T1000 (cell line): Measurements from ENCODE around the gene CXorf58.
"Not testable (repeated sequence)": the region's sequence is repeated elsewhere in the genome, so short reads cannot be mapped to it uniquely, and the experiment has no call there.

Source experiments
- DNase-seq: peaks from one replicate; lab custom pipeline; 2025; ENCODE audit warnings: mixed read lengths; lab: John Stamatoyannopoulos, UW

CXorf58 gene, protein sequence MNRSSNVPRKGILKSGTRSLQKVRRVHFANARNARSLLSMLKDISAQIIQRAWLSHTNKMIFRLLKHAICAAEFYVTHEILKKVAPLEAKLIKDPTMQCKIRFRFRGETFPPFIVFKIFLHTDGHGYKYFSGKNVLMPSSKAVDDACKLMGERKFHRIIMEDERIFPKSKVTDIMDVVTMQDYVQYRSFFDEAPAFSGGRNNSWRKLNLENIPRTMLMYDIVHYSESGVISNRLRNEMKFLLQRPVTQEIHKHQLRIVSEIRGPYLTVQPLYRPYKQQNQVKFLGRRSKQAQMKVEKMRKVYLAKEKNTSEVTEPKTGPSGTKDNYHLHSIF

DNA sequence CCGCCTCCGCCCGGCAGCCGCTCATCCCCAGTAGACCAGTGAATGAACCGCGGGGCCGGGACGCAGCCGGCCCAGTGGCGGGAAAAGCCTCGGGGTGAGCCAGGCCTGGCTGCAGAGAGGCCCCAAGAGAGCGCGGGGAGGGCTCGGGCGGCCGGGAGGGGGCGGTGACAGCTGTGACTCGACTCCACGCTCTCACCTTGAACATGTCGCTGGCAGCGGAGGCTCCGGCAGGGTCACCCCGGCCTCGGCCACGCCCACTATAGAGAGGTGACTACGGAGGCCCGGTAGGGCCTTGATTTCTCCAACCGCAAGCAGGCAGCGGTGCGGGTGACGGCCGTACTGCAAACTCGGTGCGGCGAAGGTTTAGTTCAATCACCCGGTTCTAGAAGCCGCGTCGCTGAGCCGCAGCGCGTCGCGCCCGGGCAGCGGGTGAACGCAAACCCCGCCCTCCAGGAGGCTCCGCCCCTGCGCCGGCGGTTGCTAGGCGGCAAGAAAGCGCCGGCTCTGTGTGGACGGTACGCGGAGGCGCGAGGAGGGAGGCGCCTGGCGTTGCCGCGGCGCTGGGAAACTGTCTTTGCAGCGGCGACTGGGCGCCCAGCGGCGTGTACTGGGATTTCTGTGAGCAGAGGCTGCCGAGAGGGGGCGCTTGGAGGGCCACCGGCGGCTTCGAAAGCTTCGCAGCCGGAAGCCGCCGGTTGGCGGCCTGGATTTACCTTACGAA, at the start of gene CXorf58, which contains the start of gene APOO:
Gene CXorf58 (plus strand): TSS at position 509 of the 721 bp plus-strand sequence. CDS start 2,297 bp downstream, outside the sequence.
Gene APOO (minus strand): TSS at position 441 of the 721 bp plus-strand sequence. CDS start 236 bp downstream, at position 205.
- DNase-seq, result peak; percentile 77

DNA sequence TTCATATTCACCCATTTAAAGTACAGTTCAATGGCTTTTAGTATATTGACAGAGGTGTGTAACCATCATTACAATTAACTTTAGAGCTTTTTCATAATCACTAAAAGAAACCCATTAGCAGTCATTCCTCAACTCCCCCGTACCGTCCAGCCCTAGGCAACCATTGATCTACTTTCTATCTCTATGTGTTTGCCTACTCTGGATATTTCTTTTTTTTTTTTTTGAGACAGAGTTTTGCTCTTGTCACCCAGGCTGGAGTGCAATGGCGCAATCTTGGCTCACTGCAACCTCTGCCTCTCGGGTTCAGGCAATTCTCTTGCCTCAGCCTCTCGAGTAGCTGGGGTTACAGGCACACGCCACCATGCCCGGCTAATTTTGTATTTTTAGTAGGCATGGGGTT, 48.6 kb upstream of the CXorf58 start:
- not testable (repeated sequence) for DNase-seq

DNA sequence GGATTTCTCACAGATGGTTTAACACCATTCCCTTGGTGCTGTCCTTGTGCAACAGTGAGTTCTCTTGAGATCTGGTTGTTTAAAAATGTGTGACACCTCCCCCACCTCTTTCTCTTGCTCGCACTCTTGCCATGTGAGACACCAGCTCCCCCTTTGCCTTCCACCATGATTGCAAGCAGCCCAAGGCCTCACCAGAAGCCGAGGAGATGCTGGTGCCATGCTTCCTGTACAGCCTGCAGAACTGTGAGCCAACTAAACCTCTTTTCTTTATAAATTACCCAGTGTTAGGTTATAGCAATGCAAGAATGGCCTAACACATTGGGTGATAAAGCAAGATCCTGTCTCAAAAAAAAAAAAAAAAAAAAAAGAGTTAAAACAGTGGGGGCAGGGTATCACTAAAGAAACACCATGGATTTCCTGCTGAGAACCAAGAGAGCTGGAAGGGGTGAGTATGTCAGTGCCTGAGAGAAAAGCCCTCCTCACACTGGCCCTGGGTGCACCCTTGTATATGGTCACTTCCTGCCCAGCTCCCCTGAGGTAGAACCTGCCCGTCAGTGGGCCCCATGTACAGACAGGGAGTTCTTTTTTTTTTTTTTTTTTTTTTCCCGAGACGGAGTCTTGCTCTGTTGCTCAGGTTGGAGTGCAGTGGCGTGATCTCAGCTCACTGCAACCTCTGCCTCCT, 46.5 kb upstream of the CXorf58 start:
- no peak for DNase-seq

DNA sequence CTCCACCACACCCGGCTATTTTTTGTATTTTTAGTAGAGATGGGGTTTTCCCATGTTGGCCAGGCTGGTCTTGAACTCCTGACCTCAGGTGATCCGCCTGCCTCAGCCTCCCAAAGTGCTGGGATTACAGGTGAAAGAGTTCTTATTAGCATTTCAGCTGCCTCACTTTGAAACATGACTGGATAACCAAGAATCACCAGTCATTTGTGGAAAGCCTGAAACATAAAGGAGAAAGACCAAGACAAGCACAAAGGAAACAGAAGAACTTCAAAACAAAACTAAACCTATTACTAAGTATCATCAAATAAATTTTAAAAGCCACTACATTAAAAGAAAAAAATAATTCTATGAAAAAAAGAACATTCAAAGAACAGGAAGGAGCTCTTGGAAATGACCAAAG, 45.9 kb upstream of the CXorf58 start:
- DNase-seq, result not testable (repeated sequence)

DNA sequence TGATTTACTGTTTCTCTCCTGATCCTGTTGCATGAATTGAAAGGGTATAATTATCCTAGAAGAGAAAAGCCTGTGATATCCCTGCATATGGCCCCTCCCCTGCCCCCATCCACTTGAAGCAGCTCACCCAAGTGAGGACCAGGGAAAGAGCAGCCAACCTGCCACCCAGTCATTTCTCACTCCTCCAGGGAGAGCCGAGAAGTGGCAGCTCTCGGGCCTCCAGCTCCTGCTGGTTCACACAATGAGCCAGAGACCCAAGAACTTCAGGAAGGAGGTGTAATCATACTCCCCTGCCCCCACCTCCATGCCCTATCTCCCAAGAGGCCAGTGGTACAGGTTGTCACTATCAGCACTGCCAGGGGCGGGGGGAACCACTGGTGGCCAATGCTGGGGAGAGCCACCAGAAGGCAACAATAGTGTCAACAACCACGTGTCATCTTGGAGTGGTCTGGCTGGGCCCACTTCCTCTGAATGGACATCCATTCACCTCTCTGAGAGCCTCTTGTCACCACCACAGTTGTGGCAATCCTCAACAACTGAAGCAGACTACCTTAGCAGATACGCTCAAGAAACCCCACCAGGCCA, 43.0 kb upstream of the CXorf58 start:
- no peak for DNase-seq

DNA sequence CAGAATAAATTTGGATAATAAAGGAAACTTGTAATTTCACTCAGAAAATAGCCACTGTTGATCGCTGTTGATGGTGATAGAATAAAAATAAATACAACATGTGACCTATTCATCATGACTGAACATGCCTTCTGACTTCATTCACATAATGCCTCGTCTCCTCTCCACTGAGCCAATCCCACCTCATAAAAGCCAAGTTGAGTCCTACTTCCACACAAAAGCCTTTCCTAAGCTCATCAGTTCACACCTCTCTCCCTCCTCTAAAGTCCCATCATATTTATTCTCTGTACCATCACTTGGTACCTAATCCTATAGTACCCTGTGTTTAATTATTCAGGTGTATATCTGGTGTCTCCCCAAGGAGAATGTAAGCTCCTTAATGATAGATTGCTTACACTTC, 37.8 kb upstream of the CXorf58 start:
- no peak for DNase-seq

DNA sequence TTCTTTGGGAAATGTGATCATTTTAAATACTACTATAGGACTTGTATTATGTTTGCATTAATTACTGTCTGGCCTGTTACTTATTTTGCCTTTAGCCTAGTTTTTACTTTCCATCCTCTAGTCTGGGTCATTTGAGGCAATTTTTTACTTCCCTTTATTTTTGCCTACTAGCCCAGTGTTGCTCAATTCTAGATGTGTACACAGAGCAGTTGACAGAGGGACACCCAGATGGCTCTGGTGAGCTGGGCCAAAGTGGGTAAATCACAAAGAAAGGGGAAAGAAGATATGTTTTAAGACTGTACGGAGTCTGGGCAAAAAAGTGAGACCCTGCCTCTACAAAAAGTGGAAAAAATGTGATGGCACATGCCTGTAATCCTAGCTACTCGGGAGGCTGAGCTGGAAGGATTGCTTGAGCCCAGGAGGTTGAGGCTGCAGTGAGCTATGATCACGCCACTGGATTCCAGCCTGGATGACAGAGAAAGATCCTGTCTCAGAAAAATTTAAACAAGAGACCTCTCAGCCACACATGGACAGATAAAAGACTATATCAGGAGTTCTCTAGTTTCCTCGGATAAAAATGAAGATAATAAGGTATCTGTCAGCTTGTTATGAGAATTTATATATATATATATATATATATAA, 35.8 kb upstream of the CXorf58 start:
- no peak for DNase-seq

DNA sequence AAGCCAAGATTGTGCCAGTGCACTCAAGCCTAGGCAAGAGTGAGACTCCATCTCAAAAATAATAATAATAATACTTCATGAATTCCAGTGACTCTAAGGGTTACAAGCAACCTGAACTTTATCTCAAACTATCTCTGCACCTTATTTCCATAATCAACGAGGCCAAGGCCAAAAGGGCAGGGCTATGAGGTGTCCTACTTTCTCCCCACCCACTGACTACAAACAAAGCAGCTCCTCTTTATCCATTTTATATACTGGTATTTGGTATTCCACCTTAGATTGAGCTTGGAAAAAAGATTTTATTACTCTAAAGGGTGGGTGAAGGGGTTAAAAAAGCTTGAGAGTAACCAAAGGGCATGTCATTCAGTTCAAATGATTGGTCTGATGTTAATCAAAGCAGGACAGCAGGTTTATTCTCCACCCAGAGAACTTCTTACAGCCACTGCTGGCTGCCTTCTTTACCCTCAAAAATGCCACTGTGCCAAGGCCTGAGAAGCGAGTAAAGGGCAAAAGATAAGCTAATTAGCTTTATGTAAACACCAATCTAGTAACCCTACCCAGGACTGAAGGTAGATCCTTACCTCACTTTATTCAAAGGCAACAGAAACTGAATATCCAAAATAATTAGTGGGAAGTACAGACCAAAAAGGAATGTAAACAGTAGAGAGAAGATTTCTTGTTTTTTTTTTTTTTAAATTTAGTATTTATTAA, 28.3 kb upstream of the CXorf58 start:
- no peak for DNase-seq

DNA sequence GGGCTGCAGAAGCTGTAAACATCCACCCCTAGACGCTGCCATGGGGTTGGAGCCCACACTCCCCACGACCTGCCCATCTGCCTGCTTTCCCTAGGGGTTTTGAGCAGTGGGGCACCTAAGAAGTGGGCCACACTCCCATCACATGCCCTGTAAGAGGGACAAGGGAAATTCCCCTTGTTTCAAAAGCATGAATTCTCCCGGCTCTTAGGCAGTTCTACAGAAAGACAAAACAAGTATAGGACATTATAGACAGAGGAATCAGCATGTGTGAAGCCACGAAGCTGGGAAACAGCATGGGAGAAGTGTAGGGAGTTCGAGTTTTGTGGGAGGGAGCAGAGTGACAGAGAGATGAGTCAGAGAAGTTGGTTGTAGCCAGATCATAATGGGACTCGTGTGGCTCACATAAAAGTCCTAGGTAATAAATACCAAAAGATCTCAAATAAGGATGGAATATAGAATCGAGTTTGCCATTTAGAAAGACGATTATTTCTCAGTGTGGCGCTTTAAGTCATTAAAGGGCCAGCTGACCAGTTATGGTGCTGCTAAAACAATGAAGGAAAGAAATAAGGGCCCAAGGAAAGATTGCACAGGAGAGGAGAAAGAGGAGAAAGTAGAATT, 24.0 kb upstream of the CXorf58 start:
- peak; percentile 7 for DNase-seq

DNA sequence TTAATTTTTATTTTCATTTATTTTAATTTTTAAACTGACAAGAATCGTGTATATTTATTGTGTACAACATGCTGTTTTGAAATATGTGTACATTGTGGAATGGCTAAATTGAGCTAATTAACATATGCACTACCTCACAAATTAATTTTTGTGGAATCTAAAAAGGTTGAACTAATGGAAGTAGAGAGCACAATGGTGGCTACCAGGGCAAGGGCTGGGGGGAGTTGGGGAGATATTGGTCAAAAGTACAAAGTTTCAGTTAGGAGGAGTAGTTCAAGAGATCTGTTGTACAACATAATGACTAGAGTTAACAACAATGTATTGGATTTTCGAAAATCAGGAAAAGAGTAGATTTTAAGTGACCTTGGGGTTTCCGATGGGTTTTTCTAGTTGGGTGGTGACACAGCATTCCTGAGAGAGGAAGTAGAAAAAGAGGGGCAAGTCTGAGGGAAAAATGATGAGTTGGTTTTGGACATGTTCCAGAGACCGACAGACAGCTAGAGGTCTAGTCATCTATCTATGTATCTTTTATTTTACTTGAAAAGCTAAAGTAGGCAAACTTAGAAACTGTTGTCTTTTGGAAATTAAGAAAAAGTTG, 23.3 kb upstream of the CXorf58 start:
- DNase-seq, result no peak

DNA sequence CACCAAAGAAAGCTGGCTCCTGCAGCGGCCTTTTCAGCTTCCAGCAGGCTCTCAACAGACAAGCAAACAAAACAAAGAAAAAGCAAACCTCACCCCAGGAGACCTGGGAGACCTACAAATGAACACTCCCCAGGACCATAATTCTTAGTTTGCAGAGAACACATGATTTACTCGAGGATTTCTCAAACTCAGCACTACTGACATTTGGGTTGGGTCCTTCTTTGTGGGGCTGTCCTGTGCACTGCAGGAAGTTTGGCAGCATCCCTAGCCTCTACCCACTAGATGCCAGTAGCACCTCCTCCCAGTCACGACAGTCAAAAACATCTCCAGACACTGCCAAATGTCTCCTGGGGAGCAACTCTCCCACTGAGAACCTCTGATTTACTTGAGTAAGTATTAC, 22.0 kb upstream of the CXorf58 start:
- DNase-seq, result no peak

DNA sequence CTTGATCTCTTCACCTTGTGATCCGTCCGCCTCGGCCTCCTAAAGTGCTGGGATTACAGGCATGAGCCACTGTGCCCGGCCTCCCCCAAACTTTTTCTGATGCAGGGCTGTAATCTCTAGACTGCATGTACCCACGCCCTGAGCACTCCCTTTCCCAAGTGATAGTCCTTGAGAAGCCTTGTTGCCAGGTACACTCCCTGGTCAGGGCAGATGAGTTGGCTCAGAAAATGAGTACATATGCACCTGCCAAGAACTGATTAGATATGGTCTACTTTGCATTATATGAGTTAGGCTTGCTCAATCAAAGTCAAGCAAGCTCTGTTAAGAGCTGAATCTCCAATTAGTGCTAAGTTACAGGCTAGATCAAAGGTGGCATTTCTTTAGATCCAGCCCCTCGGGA, 20.4 kb upstream of the CXorf58 start:
- DNase-seq, result no peak

DNA sequence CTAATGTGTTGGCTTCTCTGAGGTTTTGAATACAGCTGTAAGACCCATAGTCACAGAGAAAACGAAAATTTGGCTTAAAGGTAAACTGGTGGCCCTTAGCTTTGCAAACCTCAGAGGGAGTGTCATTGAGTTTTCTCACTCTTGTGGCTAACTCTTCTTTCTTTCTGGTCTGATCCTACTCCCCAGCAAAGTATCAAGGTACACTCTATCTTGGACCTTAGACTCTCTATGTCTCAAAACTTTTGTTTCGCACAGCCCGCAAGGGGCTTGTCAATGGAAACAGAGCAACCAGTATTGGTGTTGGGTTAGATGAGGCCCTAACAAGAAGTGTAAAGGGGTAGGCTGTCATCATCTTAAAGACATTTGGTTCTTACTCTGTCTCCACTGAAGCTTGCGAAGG, 19.9 kb upstream of the CXorf58 start:
- no peak for DNase-seq

DNA sequence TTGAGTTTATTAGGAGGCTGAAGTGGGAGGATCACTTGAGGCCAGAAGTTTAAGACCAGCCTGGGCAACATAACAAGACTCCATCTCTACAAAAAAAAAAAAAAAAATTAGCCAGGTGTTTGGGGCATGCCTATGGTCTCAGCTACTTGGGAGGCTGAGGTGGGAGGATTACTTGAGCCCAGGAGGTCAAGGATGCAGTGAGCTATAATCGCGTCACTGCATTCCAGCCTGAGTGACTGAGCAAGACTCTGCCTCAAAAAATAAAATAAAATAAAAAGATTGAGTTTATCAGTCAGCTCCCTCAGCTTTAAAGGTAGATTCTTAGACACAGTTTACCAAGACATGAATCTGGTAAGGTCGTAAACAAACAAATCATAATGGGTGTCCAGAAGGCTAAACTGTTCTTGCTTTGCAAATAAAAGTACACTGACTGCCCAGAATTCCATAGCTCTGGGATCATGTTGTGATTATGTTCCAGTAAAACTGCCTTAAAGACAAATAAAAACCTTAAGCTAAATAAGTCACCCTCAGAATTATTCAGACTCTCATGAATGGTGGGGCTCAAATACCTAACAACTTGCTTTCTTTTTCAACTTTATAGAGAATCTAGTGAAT, 18.8 kb upstream of the CXorf58 start:
- no peak for DNase-seq

DNA sequence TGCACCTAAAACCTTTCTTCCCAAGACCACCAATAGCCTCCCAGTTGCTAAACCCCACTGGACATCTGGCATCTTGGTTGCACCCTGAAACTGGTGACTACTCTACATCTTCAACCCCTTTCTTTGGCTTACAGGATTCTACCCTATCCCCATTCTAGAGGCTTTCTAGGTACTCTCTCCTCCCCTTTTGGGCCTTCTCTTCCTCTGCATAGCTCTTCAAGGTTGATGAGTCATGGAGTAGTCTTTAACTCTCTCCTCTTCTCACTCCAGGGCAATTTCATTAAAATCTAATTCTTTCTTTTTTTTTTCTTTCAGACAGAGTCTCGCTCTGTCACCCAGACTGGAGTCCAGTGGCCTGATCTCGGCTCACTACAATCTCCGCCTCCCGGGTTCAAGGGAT, 16.9 kb upstream of the CXorf58 start:
- DNase-seq, result no peak

DNA sequence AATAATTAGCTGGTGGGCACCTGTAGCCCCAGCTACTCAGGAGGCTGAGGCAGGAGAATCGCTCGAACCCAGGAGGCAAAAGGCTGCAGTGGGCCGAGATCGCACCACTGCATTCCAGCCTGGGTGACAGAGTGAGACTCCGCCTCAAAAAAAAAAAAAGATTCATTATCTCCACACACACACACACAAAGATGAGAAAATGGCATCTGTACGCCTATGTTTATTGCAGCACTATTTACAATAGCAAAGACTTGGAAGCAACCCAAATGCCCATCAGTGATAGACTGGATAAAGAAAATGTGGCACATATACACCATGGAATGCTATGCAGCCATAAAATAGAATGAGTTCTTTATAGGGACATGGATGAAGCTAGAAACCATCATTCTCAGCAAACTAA, 12.8 kb upstream of the CXorf58 start:
- not testable (repeated sequence) for DNase-seq

DNA sequence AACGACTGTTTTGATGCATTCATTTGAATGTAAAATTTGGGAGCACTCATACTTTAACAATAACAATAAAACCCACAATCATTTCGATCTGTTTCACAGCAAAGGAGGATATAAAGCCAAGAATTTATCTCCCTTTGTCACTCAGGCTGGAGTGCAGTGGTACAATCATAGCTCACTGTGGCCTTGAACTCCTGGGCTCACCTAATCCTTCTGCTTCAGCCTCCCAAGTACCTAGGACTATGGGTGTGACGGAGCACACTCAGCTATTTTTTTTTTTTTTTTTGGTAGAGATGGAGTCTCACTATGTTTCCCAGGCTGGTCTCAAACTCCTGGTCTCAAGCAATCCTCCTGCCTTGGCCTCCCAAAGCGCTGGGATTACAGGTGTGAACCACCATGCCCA, 11.3 kb upstream of the CXorf58 start:
- not testable (repeated sequence) for DNase-seq

DNA sequence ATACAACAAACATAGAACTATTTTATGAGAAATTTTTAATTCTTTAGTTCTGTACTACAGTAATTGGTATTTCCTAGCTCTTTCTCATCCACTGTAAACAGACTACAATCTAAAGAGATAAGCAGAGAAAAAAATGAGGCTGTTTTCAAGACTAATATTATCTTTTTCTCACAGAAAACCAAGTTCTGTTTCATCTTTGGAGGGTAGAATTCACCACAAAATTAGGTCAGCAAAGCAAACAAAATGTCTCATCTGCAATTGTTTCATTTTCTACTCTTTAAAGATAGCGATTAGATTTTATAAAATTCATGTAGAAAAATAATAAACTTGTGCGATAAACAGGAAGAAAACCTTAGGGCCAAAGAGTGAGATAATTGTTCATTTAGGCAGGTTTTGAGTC, 10.8 kb upstream of the CXorf58 start:
- DNase-seq, result no peak

DNA sequence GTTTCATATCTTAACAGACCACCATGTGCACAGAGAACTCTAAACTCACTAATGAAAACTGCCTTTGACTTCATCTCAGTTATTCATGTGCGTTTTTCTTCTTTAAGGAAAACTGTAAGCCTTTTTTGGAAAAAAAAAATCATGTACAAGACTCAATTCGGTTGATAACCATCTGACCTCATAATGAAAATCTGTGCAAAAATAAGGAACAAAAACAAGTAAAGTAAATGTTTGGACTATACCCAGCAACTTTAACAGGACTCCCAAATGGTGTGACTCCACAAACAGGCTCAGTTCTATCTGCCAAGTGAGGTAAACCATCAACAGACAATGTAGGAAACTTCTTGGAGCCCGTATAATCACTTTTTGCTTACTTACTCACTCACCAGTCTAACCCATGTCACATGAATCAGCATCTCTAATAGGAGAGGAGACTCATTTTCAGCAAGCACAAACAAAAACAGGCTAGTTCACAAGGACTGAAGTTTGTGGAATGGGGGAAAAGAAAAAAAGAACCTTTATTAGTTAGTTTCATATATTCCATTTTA, 9.3 kb upstream of the CXorf58 start:
- no peak for DNase-seq
